AG09309 (cell line): ENCODE results near the gene AP2B1.

Experiments
- DNase-seq: peaks from one replicate; pipeline ENCODE4 v3.0.0-alpha.2; 2010; ENCODE audit warnings: low read depth
- H3K4me3 ChIP-seq: 2 replicates; pipeline ENCODE4 v1.5.1; 2011; ENCODE audit warnings: mild to moderate bottlenecking, low read depth, low read length, moderate library complexity; ENCODE audit not compliant: control insufficient read depth
- TF ChIP-seq, protein P1 (sequence below): IDR thresholded peaks from 2 replicates; pipeline ENCODE4 v1.5.1; 2011; ENCODE audit warnings: mild to moderate bottlenecking, low read depth, low read length, inconsistent platforms; ENCODE audit not compliant: insufficient read depth, control insufficient read depth; ENCODE audit errors: missing control alignments

The AP2B1 gene

DNA sequence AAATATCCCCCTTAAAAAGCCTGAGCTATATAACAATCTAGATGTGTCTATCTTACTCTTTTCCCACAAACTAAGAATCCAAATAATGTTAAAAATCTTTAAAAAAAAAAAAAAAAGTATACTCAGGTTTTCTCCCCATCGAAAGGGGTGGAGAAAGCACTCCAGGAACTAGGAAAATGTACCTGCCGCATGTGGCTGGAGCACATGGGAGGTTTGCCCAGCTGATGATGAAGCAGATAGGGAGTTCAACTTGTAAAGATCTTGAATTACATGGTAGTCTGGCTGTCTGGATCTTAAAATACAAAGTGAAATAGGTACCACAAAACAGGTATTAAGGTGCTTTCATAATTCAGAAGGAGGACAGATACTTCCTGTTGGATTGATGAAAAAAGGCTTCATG is 17.7 kb upstream of the AP2B1 start:
- TF ChIP-seq, protein P1, sequence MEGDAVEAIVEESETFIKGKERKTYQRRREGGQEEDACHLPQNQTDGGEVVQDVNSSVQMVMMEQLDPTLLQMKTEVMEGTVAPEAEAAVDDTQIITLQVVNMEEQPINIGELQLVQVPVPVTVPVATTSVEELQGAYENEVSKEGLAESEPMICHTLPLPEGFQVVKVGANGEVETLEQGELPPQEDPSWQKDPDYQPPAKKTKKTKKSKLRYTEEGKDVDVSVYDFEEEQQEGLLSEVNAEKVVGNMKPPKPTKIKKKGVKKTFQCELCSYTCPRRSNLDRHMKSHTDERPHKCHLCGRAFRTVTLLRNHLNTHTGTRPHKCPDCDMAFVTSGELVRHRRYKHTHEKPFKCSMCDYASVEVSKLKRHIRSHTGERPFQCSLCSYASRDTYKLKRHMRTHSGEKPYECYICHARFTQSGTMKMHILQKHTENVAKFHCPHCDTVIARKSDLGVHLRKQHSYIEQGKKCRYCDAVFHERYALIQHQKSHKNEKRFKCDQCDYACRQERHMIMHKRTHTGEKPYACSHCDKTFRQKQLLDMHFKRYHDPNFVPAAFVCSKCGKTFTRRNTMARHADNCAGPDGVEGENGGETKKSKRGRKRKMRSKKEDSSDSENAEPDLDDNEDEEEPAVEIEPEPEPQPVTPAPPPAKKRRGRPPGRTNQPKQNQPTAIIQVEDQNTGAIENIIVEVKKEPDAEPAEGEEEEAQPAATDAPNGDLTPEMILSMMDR, result no peak
- DNase-seq, result no peak
- no peak overlapping the region for H3K4me3 ChIP-seq

DNA sequence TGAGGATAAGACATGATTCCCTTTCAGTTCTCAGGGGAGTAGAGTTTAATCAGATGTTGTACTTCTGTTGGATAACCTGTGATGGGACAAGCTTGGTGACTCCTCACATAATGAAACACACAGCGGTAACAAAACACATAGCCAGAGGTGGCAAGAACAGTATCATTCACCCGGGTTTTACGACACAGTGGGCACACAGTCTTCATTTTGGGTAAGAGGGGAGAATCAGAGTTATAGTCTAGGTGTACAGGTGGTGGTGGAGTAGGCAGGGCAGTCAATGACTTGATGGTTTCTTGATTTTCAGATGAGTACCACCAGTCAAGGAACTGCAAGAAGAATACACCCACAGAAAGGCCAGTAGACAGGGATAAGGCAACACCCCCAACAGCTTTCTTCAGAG is 11.4 kb upstream of the AP2B1 start:
- DNase-seq, result no peak
- H3K4me3 ChIP-seq, result no peak overlapping the region
- TF ChIP-seq, protein P1, result no peak

DNA sequence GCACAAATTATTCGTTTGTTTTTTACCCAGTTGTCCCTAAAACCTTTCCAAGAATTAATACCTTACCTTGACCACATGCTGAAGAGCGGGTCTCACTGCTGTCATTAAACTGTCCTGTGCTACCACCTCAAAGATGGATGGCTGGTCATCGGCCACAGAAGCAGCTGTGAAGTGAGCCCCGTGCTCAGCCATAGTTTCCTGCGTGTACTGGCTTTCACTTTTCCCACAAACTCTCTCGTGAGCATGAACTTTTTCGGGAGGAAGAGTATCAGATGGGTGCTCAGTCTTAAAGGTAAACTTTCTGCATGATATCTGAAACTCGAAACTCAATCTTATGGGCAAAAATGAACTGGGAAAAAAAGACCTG is 9.3 kb upstream of the AP2B1 start:
- H3K4me3 ChIP-seq, result peak overlapping the region; percentile 79
- DNase-seq, result no peak
- TF ChIP-seq, protein P1, result no peak

DNA sequence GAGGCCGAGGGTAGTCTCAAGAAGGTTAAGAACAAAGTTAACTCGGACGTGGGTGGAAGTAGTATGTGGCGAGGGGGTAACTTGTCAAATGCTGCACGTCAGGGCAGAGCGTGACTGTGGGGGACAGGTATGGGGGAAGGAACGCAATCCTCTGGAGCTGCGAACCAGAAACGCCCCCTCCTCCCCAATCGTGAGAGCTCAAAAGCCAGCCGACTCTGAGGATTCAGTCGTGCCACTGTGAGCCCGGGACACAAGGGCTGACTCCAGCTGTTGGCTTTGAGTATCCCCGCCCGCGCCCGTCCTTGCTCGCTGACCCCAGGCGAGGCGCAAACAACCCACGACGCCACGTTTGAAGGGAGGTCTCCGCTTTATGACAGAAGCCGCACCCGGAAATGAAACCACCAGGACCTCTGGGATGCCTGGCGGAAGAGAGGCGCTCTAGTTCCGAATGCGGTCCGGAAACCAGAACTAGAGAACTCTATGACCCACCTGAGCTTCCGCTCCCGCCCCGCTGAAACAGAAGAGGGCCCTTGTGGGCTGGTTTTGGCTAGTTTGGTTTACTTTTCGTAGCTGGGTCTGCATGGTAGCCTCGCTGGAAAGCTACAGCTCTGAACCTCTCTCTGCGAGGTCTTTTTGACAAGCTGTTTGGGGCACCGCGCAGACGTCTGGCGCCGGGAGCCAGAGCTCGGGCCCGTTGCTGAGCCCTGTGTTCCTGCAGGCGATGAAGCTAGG is 8.8 kb upstream of the AP2B1 start, which contains the start of gene PEX12:
Gene PEX12 (minus strand): TSS at position 375 of the 732 bp plus-strand sequence. CDS start 550 bp downstream, outside the sequence.
- TF ChIP-seq, protein P1, result no peak
- peak within 1 kb of the TSS; percentile 79 for H3K4me3 ChIP-seq
- DNase-seq, result no peak

DNA sequence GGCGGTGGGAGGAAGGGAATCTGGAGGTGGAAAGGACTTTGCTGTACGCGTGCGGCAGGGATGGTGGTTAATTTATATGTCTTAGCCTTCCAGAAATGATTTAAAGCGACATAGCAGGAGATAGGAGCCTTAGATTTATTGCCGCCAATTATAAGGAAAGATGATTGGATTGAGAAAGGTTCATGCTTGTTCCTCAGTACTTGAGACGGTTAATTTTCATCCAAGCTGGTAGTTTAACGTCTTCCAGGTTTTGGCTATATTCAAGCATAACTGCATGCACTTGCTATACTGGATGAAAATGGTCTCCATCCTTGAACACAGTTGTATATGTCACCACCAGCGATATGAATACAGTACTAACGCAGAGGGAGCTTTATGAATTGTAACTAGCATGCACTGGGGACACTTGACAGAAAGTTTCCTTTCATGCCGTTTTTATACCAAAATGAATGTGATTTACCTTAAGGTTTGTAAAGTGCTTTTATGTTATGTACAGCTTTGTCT is 8.1 kb upstream of the AP2B1 start:
- peak overlapping the region; percentile 79 for H3K4me3 ChIP-seq
- DNase-seq, result no peak
- TF ChIP-seq, protein P1, result no peak

DNA sequence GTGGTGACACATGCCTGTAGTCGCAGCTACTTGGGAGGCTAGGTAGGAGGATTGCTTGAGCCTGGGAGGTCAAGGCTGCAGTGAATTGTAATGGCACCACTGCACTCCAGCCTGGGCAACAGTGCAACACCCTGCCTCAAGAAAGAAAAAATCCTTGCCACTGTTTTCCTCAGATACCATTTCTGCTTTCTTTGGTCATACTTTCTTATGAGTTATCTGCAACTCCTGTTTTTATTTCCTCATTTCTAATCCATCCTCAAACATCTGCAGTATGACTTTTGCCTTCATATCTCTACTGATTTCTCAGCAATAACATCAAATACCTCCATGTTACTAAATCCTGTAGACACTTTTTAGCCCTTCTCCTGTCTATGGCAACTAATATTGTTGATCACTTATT is 3.1 kb upstream of the AP2B1 start:
- TF ChIP-seq, protein P1, result no peak
- H3K4me3 ChIP-seq, result no peak overlapping the region
- no peak for DNase-seq

DNA sequence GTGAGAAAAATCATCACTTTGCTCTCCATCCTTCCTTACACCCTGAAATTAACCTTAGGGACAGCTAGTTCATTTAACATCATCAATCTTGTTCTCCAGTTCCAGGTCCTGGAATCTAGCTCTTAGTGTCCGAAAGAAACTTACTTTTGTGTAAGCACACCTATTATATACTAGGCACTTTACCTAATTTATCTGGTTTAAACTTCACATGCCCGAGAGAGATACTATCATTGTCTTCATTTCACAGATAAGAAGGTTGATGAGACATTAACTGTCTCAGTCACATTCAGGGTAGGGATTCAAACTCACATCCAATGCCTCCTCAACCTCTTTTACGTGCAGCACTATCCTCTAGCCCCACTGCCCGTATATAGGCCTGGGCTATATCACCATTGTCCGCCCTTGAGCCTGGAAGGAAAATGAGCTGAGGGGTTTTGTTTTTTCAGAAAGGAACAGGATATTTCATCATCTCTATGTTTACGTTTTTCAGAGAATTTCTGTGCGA is 501 bp upstream of the AP2B1 start:
- peak overlapping the region; percentile 95 for H3K4me3 ChIP-seq
- TF ChIP-seq, protein P1, result no peak
- no peak for DNase-seq
